Adrenal gland (tissue), 12 donors: ENCODE results near the gene GRID1. TPM values are rescaled to one million over a fixed set of nuclear protein-coding genes. Genes with fewer than 3 reads are reported as not detected.

Experiments
- DNase-seq, 7 donors: peaks; one replicate each; pipeline ENCODE4 v3.0.0-alpha.2; 2019 to 2020
- H3K27ac ChIP-seq, 5 donors: fragments of 200-600 bp; sonication (generic) in 4 of 5; 1 replicate in 3 of 5; 2 replicates in 2 of 5; pipeline versions ENCODE4 v1.5.1 to v1.8.0; 2016 to 2020; ENCODE audit warnings: mild to moderate bottlenecking in 1 of 5
- H3K27me3 ChIP-seq: fragments of 200-600 bp; 2 replicates; pipeline ENCODE4 v1.8.0; 2021
- H3K36me3 ChIP-seq, 2 donors: fragments of 200-600 bp; replicated peaks in 1 of 2; 1 replicate in 1 of 2; 2 replicates in 1 of 2; pipeline versions ENCODE4 v1.5.1 to v1.8.0; 2018 to 2022
- H3K4me1 ChIP-seq, 2 donors: fragments of 200-600 bp; replicated peaks in 1 of 2; 1 replicate in 1 of 2; 2 replicates in 1 of 2; pipeline versions ENCODE4 v1.5.1 to v1.8.0; 2018 to 2021
- H3K4me3 ChIP-seq, 4 donors: fragments of 200-600 bp; sonication (generic) in 3 of 4; one replicate each; pipeline ENCODE4 v1.5.1; 2016 to 2018
- H3K9me3 ChIP-seq, 3 donors: fragments of 200-600 bp; sonication (generic) in 1 of 3; replicated peaks in 1 of 3; 1 replicate in 2 of 3; 2 replicates in 1 of 3; pipeline versions ENCODE4 v1.5.1 to v1.8.0; 2016 to 2021
- CTCF ChIP-seq, 6 experiments: fragments of 450-650 bp in 4 of 6; fragments of 200-600 bp in 2 of 6; sonication (generic) in 1 of 6; IDR thresholded peaks; 1 replicate in 5 of 6; 2 replicates in 1 of 6; pipeline versions ENCODE4 v1.5.1 to v1.8.0; 2016 to 2021; ENCODE audit warnings: antibody characterized with exemption in 6 of 6, mild to moderate bottlenecking in 2 of 6, moderate library complexity in 1 of 6
- POLR2A ChIP-seq, 2 donors: fragments of 450-650 bp; IDR thresholded peaks; one replicate each; pipeline ENCODE4 v1.6.1; 2017; ENCODE audit warnings: antibody characterized with exemption in 2 of 2, mild to moderate bottlenecking in 2 of 2, moderate library complexity in 1 of 2
- WGBS, 4 donors: extraction: QIAGEN DNeasy Blood & Tissue Kit in 2 of 4; methylation state at CpG; one replicate each; pipeline versions ENCODE4 v1.1.5 to v1.1.7; 2013 to 2017; 5-methylcytosine and 5-hydroxymethylcytosine counted together
- intact Hi-C, 2 donors: fragments of 100-400 bp; cut with DNase I; formaldehyde crosslinking; loops; one replicate each; pipeline versions ENCODE4 v1.14.1 to v1.15.0; 2022 to 2023
- polyA plus RNA-seq, 3 donors: library from polyadenylated mRNA; stranded (reverse); fragments of 200-250 nt in 2 of 3; fragments of 350-450 nt in 1 of 3; fragmentation: Illumina TruSeq in 1 of 3; extraction: RNeasy Lipid Tissue Mini Kit (QIAGEN cat#74804) in 1 of 3; gene quantifications; one replicate each; pipeline ENCODE4 v1.2.3, GENCODE V29; 2013 to 2014
- total RNA-seq, 9 donors: library from RNA; depleted of rRNA in 4 of 9; stranded (reverse); fragments of >200 nt in 4 of 9; fragments of 120-200 nt in 1 of 9; fragmentation: NEBNext Ultra II Directional in 1 of 9; extraction: Animal tissue kit (Norgen Biotek cat#: 25700) in 1 of 9; gene quantifications; one replicate each; pipeline versions ENCODE4 v1.1.0 to v1.2.4, GENCODE V29; 2013 to 2023
- donor health status: healthy with polysubstance abuse.
- donor health status: Bipolar disorder and iron deficiency.
- donor health status: DM: yes; HTN: yes; CAD: no.
- donor health status: DM: no; HTN: no; CAD: no.
- donor health status: DM: no; HTN: no; CAD: no.
- donor health status: DM: yes; HTN: yes; CAD: no.

GRID1 gene
- total and polyA plus RNA-seq, 12 donors = 2.2 to 8.0 (median 4.1) TPM

GRCh38 chr10:86356296-86356695 lies 10.3 kb downstream of the GRID1 start:
- WGBS, 4 donors = 76 to 87% (median 81%) methylated on average over 3 of the region's 3 CpGs
- TF ChIP-seq POLR2A (IDR thresholded peaks at IDR 0.05) = no peak
- no peak for TF ChIP-seq CTCF (IDR thresholded peaks at IDR 0.05)
- intact Hi-C loops = no loop called here
- no peaks in the 10 kb centered on the region for H3K27me3 ChIP-seq
- no peak overlapping the region for H3K4me3 ChIP-seq
- H3K9me3 ChIP-seq = no peaks in the 10 kb centered on the region
- H3K27ac ChIP-seq = no peak overlapping the region
- DNase-seq = no peak
- H3K4me1 ChIP-seq = peaks cover 5 to 14% of the 10 kb centered on the region in 2 donors
- no peaks in the 10 kb centered on the region for H3K36me3 ChIP-seq

GRCh38 chr10:86355571-86356038 lies 11.0 kb downstream of the GRID1 start:
- Histone ChIP-seq H3K9me3 (no peaks in the 10 kb centered on the region), H3K4me1 (peaks cover 0 to 7% of the 10 kb centered on the region in 2 donors), H3K27ac (no peak overlapping the region), H3K36me3 (no peaks in the 10 kb centered on the region), H3K27me3 (no peaks in the 10 kb centered on the region), H3K4me3 (no peak overlapping the region)
- TF ChIP-seq POLR2A (IDR thresholded peaks at IDR 0.05) = no peak
- TF ChIP-seq CTCF (IDR thresholded peaks at IDR 0.05) = no peak
- WGBS, 4 donors = 54 to 78% (median 65%) methylated on average over 3 to 8 of the region's 8 CpGs
- peak; percentile 46 to 79 (median 67) for DNase-seq
- intact Hi-C loops = no loop called here

GRCh38 chr10:86354761-86355540 lies 11.6 kb downstream of the GRID1 start:
- TF ChIP-seq CTCF (IDR thresholded peaks at IDR 0.05) (no peak), POLR2A (IDR thresholded peaks at IDR 0.05) (no peak)
- WGBS, 4 donors = 61 to 85% (median 73%) methylated on average over 5 to 9 of the region's 9 CpGs
- Histone ChIP-seq H3K27me3 (no peaks in the 10 kb centered on the region), H3K4me1 (peaks cover 0 to 6% of the 10 kb centered on the region in 2 donors), H3K36me3 (no peaks in the 10 kb centered on the region), H3K27ac (no peak overlapping the region), H3K4me3 (no peak overlapping the region), H3K9me3 (no peaks in the 10 kb centered on the region)
- no peak for DNase-seq
- intact Hi-C loops = no loop called here

GRCh38 chr10:86353506-86354485 lies 12.8 kb downstream of the GRID1 start:
- H3K36me3 ChIP-seq = no peaks in the 10 kb centered on the region
- H3K27me3 ChIP-seq = no peaks in the 10 kb centered on the region
- TF ChIP-seq POLR2A (IDR thresholded peaks at IDR 0.05) (no peak), CTCF (IDR thresholded peaks at IDR 0.05) (no peak)
- H3K4me1 ChIP-seq = peaks cover 0 to 6% of the 10 kb centered on the region in 2 donors
- no peaks in the 10 kb centered on the region for H3K9me3 ChIP-seq
- intact Hi-C loops = no loop called here
- H3K27ac ChIP-seq = no peak overlapping the region
- no peak overlapping the region for H3K4me3 ChIP-seq
- WGBS, 4 donors = 90 to 96% (median 93%) methylated on average over 10 to 18 of the region's 18 CpGs
- DNase-seq = no peak
